Measurements from ENCODE around the gene BPIFB4. TPM values are rescaled to one million over a fixed set of nuclear protein-coding genes. Genes with fewer than 3 reads are reported as not detected.

The BPIFB4 gene
- total and polyA plus RNA-seq, 4 donors: 0.25 TPM; not detected in 3

- no peak for ATAC-seq (ENCODE audit: insufficient read depth, low FRiP score)
- 70 to 73% methylated on average over 5 of the region's 5 CpGs for WGBS, 2 donors
- TF ChIP-seq CTCF (IDR thresholded peaks at IDR 0.05; ENCODE audit: control extremely low read depth, extremely low read depth): no peak
These were observed 42.0 kb upstream of the BPIFB4 start for GRCh38 chr20:33037456-33037855.

DNA sequence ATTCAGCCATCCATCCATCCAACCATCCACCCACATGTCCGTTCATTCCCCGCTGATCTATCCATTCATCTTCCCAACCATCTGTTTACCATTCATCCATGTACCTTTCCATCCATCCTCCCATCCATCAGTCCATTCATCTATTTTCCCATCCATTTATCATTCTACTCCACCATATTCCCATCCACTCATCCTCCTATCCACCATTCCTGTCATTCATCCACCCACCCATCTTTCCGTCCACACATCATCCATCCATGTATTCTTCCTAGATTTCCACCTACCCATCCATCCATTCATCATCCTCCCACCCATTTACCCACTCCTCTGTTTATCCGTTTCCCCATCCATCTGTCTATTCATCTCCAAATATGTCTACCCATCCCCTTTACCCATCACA lies 41.2 kb upstream of the BPIFB4 start:
- Histone ChIP-seq H3K9me3 (ENCODE audit: control insufficient read depth in 4 of 4, insufficient read depth in 3 of 4, low read length in 3 of 4) (peaks cover 0 to 5% (median 2%) of the 10 kb centered on the region in 4 donors), H3K4me1 (ENCODE audit: control insufficient read depth in 5 of 5, insufficient read depth in 5 of 5, low read length in 5 of 5) (no peaks in the 10 kb centered on the region), H3K9ac (ENCODE audit: insufficient read depth in 1 of 2, low read length in 2 of 2) (no peak overlapping the region), H3K4me3 (no peak overlapping the region), H3K27ac (ENCODE audit: low read depth in 1 of 2, low read length in 1 of 2) (no peak overlapping the region), H3K27me3 (ENCODE audit: control insufficient read depth in 3 of 3, insufficient read depth in 3 of 3, low read length in 2 of 3) (peaks cover 2 to 15% (median 3%) of the 10 kb centered on the region in 3 donors), H3K36me3 (ENCODE audit: control insufficient read depth in 4 of 4, insufficient read depth in 4 of 4, low read length in 4 of 4) (no peaks in the 10 kb centered on the region)
- ATAC-seq (ENCODE audit: insufficient read depth, low FRiP score) (no peak), DNase-seq (no peak)
- TF ChIP-seq CTCF (IDR thresholded peaks at IDR 0.05; ENCODE audit: control extremely low read depth, extremely low read depth): no peak
- whole genome bisulfite sequencing, 2 donors: 89 to 93% methylated on average over 4 of the region's 4 CpGs

More at GRCh38 chr20:33037456-33037855, 42.0 kb upstream of the BPIFB4 start:
- Histone ChIP-seq H3K27me3 (ENCODE audit: control insufficient read depth in 3 of 3, insufficient read depth in 3 of 3, low read length in 2 of 3) (peaks cover 2 to 15% (median 3%) of the 10 kb centered on the region in 3 donors), H3K27ac (ENCODE audit: low read depth in 1 of 2, low read length in 1 of 2) (no peak overlapping the region), H3K36me3 (ENCODE audit: control insufficient read depth in 4 of 4, insufficient read depth in 4 of 4, low read length in 4 of 4) (no peaks in the 10 kb centered on the region), H3K9ac (ENCODE audit: insufficient read depth in 1 of 2, low read length in 2 of 2) (no peak overlapping the region), H3K9me3 (ENCODE audit: control insufficient read depth in 4 of 4, insufficient read depth in 3 of 4, low read length in 3 of 4) (peaks cover 0 to 5% (median 2%) of the 10 kb centered on the region in 4 donors), H3K4me3 (no peak overlapping the region), H3K4me1 (ENCODE audit: control insufficient read depth in 5 of 5, insufficient read depth in 5 of 5, low read length in 5 of 5) (no peaks in the 10 kb centered on the region)
- no peak for DNase-seq

GRCh38 chr20:33042430-33042829 lies 37.0 kb upstream of the BPIFB4 start:
- no peak overlapping the region for H3K27ac ChIP-seq (ENCODE audit: low read depth in 1 of 2, low read length in 1 of 2)
- peaks cover 2 to 11% (median 3%) of the 10 kb centered on the region in 3 donors for H3K27me3 ChIP-seq (ENCODE audit: control insufficient read depth in 3 of 3, insufficient read depth in 3 of 3, low read length in 2 of 3)
- no peak overlapping the region for H3K9ac ChIP-seq (ENCODE audit: insufficient read depth in 1 of 2, low read length in 2 of 2)
- ATAC-seq (ENCODE audit: insufficient read depth, low FRiP score) (no peak), DNase-seq (no peak)
- no peaks in the 10 kb centered on the region for H3K36me3 ChIP-seq (ENCODE audit: control insufficient read depth in 4 of 4, insufficient read depth in 4 of 4, low read length in 4 of 4)
- TF ChIP-seq CTCF (IDR thresholded peaks at IDR 0.05; ENCODE audit: control extremely low read depth, extremely low read depth): no peak
- peaks cover 0 to 10% (median 4%) of the 10 kb centered on the region in 4 donors for H3K9me3 ChIP-seq (ENCODE audit: control insufficient read depth in 4 of 4, insufficient read depth in 3 of 4, low read length in 3 of 4)
- WGBS, 2 donors: 89 to 92% methylated on average over 3 of the region's 3 CpGs
- no peak overlapping the region for H3K4me3 ChIP-seq
- H3K4me1 ChIP-seq (ENCODE audit: control insufficient read depth in 5 of 5, insufficient read depth in 5 of 5, low read length in 5 of 5): no peaks in the 10 kb centered on the region
